GM23338 (cell line): Measurements from ENCODE around the gene PRPF6. TPM values are rescaled to one million over a fixed set of nuclear protein-coding genes. Genes with fewer than 3 reads are reported as not detected.

ENCODE experiments used
- ATAC-seq: fragments of 200-7000 bp; cut with Tn5 transposase; 3 replicates; pipeline ENCODE4 v1.9.1; 2020
- DNase-seq: peaks from one replicate; pipeline ENCODE4 v3.0.0-alpha.2; 2015; ENCODE audit warnings: low spot score
- H2AFZ ChIP-seq: fragments of 200-600 bp; sonication (generic); 2 replicates; pipeline ENCODE4 v1.8.0; 2016; ENCODE audit warnings: antibody characterized with exemption, mild to moderate bottlenecking, moderate library complexity
- H3F3A ChIP-seq: fragments of 200-600 bp; sonication (generic); replicated peaks from 2 replicates; pipeline ENCODE4 v1.8.0; 2017; ENCODE audit warnings: antibody characterized with exemption, mixed run types, low read depth
- H3K27ac ChIP-seq: fragments of 200-600 bp; sonication (generic); 2 replicates; pipeline ENCODE4 v1.6.1; 2016; ENCODE audit warnings: low read depth
- H3K27me3 ChIP-seq: fragments of 200-600 bp; sonication (generic); 2 replicates; pipeline ENCODE4 v1.8.0; 2016; ENCODE audit warnings: mild to moderate bottlenecking, mixed run types, moderate library complexity; ENCODE audit not compliant: insufficient read depth
- H3K36me3 ChIP-seq: fragments of 200-600 bp; sonication (generic); 2 replicates; pipeline ENCODE4 v1.8.0; 2016; ENCODE audit warnings: mild to moderate bottlenecking; ENCODE audit not compliant: insufficient read depth
- H3K4me1 ChIP-seq: fragments of 200-600 bp; sonication (generic); 2 replicates; pipeline ENCODE4 v1.8.0; 2016; ENCODE audit warnings: mild to moderate bottlenecking, moderate library complexity; ENCODE audit not compliant: insufficient read depth
- H3K4me2 ChIP-seq: fragments of 200-600 bp; sonication (generic); 2 replicates; pipeline ENCODE4 v1.7.1; 2017; ENCODE audit warnings: mixed run types
- H3K4me3 ChIP-seq: fragments of 200-600 bp; sonication (generic); 2 replicates; pipeline ENCODE4 v1.6.1; 2016; ENCODE audit warnings: mixed run types
- H3K79me2 ChIP-seq: fragments of 200-600 bp; sonication (generic); replicated peaks from 2 replicates; pipeline ENCODE4 v1.8.0; 2017; ENCODE audit warnings: mild to moderate bottlenecking; ENCODE audit not compliant: insufficient read depth
- H3K9me2 ChIP-seq: fragments of 200-600 bp; sonication (generic); 2 replicates; pipeline ENCODE4 v1.8.0; 2017; ENCODE audit not compliant: insufficient read depth
- H4K20me1 ChIP-seq: fragments of 200-600 bp; sonication (generic); replicated peaks from 2 replicates; pipeline ENCODE4 v1.8.0; 2017; ENCODE audit warnings: mild to moderate bottlenecking; ENCODE audit not compliant: insufficient read depth
- H3K27ac Mint-ChIP-seq: 2 replicates; pipeline ENCODE4 v1.8.0; 2020; ENCODE audit warnings: inconsistent platforms, mild to moderate bottlenecking, moderate library complexity, mixed read lengths
- H3K27me3 Mint-ChIP-seq: 3 replicates; pipeline ENCODE4 v1.8.0; 2022; ENCODE audit warnings: low read depth, mild to moderate bottlenecking, moderate library complexity, mixed read lengths, inconsistent platforms; ENCODE audit not compliant: insufficient read depth, poor library complexity
- H3K36me3 Mint-ChIP-seq: 3 replicates; pipeline ENCODE4 v1.8.0; 2021; ENCODE audit warnings: low read depth, mild to moderate bottlenecking, inconsistent platforms, moderate library complexity, mixed read lengths
- H3K4me1 Mint-ChIP-seq: 3 replicates; pipeline ENCODE4 v1.8.0; 2020; ENCODE audit warnings: mild to moderate bottlenecking, inconsistent platforms, mixed read lengths
- H3K4me3 Mint-ChIP-seq: 3 replicates; pipeline ENCODE4 v1.8.0; 2021; ENCODE audit warnings: moderate library complexity, mild to moderate bottlenecking, inconsistent platforms, mixed read lengths
- H3K9me3 Mint-ChIP-seq: 3 replicates; pipeline ENCODE4 v1.8.0; 2020; ENCODE audit warnings: moderate library complexity, mild to moderate bottlenecking, inconsistent platforms, mixed read lengths
- CREB1 ChIP-seq: fragments of 250-450 bp; sonication (Bioruptor Pico); IDR thresholded peaks from 2 replicates; pipeline ENCODE4 v1.5.0; 2020; ENCODE audit warnings: low read depth, mild to moderate bottlenecking, moderate library complexity
- CTCF ChIP-seq, 2 experiments: fragments of 200-600 bp in 1 of 2; sonication (generic) in 1 of 2; conservative IDR thresholded peaks; 2 replicates each; pipeline versions ENCODE4 v1.5.1 to v1.6.1; 2016 to 2017; ENCODE audit warnings: antibody characterized with exemption in 2 of 2, low read depth in 2 of 2, mild to moderate bottlenecking in 2 of 2, moderate library complexity in 1 of 2
- ETS1 ChIP-seq: IDR thresholded peaks from 2 replicates; pipeline ENCODE4 v1.6.1; 2016; ENCODE audit warnings: antibody characterized with exemption
- EZH2 ChIP-seq: fragments of 200-600 bp; sonication (generic); IDR thresholded peaks from one replicate; pipeline ENCODE4 v1.8.0; 2017; ENCODE audit warnings: antibody characterized with exemption, mild to moderate bottlenecking, low read depth; ENCODE audit not compliant: unreplicated experiment
- EZH2phosphoT487 ChIP-seq: fragments of 200-600 bp; sonication (generic); IDR thresholded peaks from one replicate; pipeline ENCODE4 v1.8.1; 2018; ENCODE audit warnings: antibody characterized with exemption; ENCODE audit not compliant: unreplicated experiment
- JUNB ChIP-seq: IDR thresholded peaks from one replicate; pipeline ENCODE4 v1.6.1; 2016; ENCODE audit warnings: antibody characterized with exemption; ENCODE audit not compliant: unreplicated experiment
- NANOG ChIP-seq: IDR thresholded peaks from 2 replicates; pipeline ENCODE4 v1.6.1; 2016; ENCODE audit warnings: antibody characterized with exemption, borderline replicate concordance
- POLR2AphosphoS5 ChIP-seq: IDR thresholded peaks from 2 replicates; pipeline ENCODE4 v1.6.1; 2016; ENCODE audit warnings: antibody characterized with exemption, low read depth
- STAT1 ChIP-seq: IDR thresholded peaks from one replicate; pipeline ENCODE4 v1.6.1; 2016; ENCODE audit warnings: antibody characterized with exemption; ENCODE audit not compliant: unreplicated experiment
- ZNF114 ChIP-seq: fragments of 250-450 bp; sonication (Bioruptor Pico); IDR thresholded peaks from 2 replicates; pipeline ENCODE4 v1.5.0; 2020; ENCODE audit warnings: mild to moderate bottlenecking, moderate library complexity
- ZNF331 ChIP-seq: fragments of 250-450 bp; sonication (Bioruptor Pico); IDR thresholded peaks from 2 replicates; pipeline ENCODE4 v1.5.0; 2020; ENCODE audit warnings: low read depth, mild to moderate bottlenecking, moderate library complexity
- polyA plus RNA-seq: library from polyadenylated mRNA; unstranded; fragments of >200 nt; fragmentation: Nextera tagmentation; extraction: Ambion mirVana; gene quantifications from 2 replicates; pipeline ENCODE4 v1.2.1, GENCODE V29; 2016
- total RNA-seq: library from RNA; depleted of rRNA; stranded (reverse); fragments of >200 nt; shearing (Covaris generic); gene quantifications from 2 replicates; pipeline ENCODE4 v1.2.3, GENCODE V29; 2014
- TF ChIP-seq, protein P1 (sequence below): IDR thresholded peaks from one replicate; pipeline ENCODE4 v1.6.1; 2018; ENCODE audit warnings: antibody characterized with exemption; ENCODE audit not compliant: unreplicated experiment
- TF ChIP-seq, protein P2 (sequence below): fragments of 250-450 bp; sonication (Bioruptor Pico); IDR thresholded peaks from 2 replicates; pipeline ENCODE4 v1.5.0; 2020; ENCODE audit warnings: mild to moderate bottlenecking, moderate library complexity

The PRPF6 gene
- total and polyA plus RNA-seq, 2 experiments from 2014 or later = 53.8 to 79.9 TPM

GRCh38 chr20:64056639-64056888, 75.6 kb downstream of the PRPF6 start:
- peak overlapping the region; percentile 90; the same call in 1 of the 2 replicates for H2AFZ ChIP-seq
- Mint-ChIP-seq H3K36me3 (no peaks in the 10 kb centered on the region), H3K27ac (no peak overlapping the region), H3K4me1 (peaks cover 32% of the 10 kb centered on the region), H3K4me3 (no peak overlapping the region), H3K9me3 (no peaks in the 10 kb centered on the region), H3K27me3 (peaks cover 23% of the 10 kb centered on the region)
- no peak for ATAC-seq
- no peaks in the 10 kb centered on the region for H3K79me2 ChIP-seq
- H3F3A ChIP-seq = no peaks in the 10 kb centered on the region
- no peaks in the 10 kb centered on the region for H3K36me3 ChIP-seq
- no peaks in the 10 kb centered on the region for H4K20me1 ChIP-seq
- H3K4me2 ChIP-seq = no peak overlapping the region
- no peaks in the 10 kb centered on the region for H3K9me2 ChIP-seq
- no peaks in the 10 kb centered on the region for H3K27me3 ChIP-seq
- H3K27ac ChIP-seq = no peak overlapping the region
- H3K4me3 ChIP-seq = no peak overlapping the region
- peaks cover 6% of the 10 kb centered on the region; the same call in 1 of the 2 replicates for H3K4me1 ChIP-seq
- DNase-seq = no peak
- TF ChIP-seq POLR2AphosphoS5 (no peak), ZNF331 (no peak), STAT1 (no peak), ETS1 (no peak), EZH2phosphoT487 (no peak), EZH2 (no peak), NANOG (no peak), CTCF (conservative IDR thresholded peaks at IDR 0.05; ENCODE audit: low read depth in 2 of 2) (no peak), CREB1 (CRISPR knock-in tag) (no peak), JUNB (no peak), ZNF114 (no peak)
- TF ChIP-seq, protein P1, sequence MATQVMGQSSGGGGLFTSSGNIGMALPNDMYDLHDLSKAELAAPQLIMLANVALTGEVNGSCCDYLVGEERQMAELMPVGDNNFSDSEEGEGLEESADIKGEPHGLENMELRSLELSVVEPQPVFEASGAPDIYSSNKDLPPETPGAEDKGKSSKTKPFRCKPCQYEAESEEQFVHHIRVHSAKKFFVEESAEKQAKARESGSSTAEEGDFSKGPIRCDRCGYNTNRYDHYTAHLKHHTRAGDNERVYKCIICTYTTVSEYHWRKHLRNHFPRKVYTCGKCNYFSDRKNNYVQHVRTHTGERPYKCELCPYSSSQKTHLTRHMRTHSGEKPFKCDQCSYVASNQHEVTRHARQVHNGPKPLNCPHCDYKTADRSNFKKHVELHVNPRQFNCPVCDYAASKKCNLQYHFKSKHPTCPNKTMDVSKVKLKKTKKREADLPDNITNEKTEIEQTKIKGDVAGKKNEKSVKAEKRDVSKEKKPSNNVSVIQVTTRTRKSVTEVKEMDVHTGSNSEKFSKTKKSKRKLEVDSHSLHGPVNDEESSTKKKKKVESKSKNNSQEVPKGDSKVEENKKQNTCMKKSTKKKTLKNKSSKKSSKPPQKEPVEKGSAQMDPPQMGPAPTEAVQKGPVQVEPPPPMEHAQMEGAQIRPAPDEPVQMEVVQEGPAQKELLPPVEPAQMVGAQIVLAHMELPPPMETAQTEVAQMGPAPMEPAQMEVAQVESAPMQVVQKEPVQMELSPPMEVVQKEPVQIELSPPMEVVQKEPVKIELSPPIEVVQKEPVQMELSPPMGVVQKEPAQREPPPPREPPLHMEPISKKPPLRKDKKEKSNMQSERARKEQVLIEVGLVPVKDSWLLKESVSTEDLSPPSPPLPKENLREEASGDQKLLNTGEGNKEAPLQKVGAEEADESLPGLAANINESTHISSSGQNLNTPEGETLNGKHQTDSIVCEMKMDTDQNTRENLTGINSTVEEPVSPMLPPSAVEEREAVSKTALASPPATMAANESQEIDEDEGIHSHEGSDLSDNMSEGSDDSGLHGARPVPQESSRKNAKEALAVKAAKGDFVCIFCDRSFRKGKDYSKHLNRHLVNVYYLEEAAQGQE = no peak
- TF ChIP-seq, protein P2, sequence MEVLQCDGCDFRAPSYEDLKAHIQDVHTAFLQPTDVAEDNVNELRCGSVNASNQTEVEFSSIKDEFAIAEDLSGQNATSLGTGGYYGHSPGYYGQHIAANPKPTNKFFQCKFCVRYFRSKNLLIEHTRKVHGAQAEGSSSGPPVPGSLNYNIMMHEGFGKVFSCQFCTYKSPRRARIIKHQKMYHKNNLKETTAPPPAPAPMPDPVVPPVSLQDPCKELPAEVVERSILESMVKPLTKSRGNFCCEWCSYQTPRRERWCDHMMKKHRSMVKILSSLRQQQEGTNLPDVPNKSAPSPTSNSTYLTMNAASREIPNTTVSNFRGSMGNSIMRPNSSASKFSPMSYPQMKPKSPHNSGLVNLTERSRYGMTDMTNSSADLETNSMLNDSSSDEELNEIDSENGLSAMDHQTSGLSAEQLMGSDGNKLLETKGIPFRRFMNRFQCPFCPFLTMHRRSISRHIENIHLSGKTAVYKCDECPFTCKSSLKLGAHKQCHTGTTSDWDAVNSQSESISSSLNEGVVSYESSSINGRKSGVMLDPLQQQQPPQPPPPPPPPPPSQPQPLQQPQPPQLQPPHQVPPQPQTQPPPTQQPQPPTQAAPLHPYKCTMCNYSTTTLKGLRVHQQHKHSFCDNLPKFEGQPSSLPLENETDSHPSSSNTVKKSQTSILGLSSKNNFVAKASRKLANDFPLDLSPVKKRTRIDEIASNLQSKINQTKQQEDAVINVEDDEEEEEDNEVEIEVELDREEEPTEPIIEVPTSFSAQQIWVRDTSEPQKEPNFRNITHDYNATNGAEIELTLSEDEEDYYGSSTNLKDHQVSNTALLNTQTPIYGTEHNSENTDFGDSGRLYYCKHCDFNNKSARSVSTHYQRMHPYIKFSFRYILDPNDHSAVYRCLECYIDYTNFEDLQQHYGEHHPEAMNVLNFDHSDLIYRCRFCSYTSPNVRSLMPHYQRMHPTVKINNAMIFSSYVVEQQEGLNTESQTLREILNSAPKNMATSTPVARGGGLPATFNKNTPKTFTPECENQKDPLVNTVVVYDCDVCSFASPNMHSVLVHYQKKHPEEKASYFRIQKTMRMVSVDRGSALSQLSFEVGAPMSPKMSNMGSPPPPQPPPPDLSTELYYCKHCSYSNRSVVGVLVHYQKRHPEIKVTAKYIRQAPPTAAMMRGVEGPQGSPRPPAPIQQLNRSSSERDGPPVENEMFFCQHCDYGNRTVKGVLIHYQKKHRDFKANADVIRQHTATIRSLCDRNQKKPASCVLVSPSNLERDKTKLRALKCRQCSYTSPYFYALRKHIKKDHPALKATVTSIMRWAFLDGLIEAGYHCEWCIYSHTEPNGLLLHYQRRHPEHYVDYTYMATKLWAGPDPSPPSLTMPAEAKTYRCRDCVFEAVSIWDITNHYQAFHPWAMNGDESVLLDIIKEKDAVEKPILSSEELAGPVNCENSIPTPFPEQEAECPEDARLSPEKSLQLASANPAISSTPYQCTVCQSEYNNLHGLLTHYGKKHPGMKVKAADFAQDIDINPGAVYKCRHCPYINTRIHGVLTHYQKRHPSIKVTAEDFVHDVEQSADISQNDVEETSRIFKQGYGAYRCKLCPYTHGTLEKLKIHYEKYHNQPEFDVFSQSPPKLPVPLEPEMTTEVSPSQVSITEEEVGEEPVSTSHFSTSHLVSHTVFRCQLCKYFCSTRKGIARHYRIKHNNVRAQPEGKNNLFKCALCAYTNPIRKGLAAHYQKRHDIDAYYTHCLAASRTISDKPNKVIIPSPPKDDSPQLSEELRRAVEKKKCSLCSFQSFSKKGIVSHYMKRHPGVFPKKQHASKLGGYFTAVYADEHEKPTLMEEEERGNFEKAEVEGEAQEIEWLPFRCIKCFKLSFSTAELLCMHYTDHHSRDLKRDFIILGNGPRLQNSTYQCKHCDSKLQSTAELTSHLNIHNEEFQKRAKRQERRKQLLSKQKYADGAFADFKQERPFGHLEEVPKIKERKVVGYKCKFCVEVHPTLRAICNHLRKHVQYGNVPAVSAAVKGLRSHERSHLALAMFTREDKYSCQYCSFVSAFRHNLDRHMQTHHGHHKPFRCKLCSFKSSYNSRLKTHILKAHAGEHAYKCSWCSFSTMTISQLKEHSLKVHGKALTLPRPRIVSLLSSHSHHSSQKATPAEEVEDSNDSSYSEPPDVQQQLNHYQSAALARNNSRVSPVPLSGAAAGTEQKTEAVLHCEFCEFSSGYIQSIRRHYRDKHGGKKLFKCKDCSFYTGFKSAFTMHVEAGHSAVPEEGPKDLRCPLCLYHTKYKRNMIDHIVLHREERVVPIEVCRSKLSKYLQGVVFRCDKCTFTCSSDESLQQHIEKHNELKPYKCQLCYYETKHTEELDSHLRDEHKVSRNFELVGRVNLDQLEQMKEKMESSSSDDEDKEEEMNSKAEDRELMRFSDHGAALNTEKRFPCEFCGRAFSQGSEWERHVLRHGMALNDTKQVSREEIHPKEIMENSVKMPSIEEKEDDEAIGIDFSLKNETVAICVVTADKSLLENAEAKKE (CRISPR knock-in tag) = no peak
